GM18867 (cell line): ENCODE data around the gene EI24.
A peak's percentile ranks its signal among the peaks of the same experiment; 100 is the strongest.
"Not testable (repeated sequence)": the region's sequence is repeated elsewhere in the genome, so short reads cannot be mapped to it uniquely, and the experiment has no call there.

ENCODE experiments used
- ATAC-seq: cut with Tn5 transposase; IDR thresholded peaks from one replicate; pipeline ENCODE4 v1.9.1; 2021; ENCODE audit warnings: mild to moderate bottlenecking, moderate library complexity; ENCODE audit not compliant: unreplicated experiment

The EI24 gene

DNA sequence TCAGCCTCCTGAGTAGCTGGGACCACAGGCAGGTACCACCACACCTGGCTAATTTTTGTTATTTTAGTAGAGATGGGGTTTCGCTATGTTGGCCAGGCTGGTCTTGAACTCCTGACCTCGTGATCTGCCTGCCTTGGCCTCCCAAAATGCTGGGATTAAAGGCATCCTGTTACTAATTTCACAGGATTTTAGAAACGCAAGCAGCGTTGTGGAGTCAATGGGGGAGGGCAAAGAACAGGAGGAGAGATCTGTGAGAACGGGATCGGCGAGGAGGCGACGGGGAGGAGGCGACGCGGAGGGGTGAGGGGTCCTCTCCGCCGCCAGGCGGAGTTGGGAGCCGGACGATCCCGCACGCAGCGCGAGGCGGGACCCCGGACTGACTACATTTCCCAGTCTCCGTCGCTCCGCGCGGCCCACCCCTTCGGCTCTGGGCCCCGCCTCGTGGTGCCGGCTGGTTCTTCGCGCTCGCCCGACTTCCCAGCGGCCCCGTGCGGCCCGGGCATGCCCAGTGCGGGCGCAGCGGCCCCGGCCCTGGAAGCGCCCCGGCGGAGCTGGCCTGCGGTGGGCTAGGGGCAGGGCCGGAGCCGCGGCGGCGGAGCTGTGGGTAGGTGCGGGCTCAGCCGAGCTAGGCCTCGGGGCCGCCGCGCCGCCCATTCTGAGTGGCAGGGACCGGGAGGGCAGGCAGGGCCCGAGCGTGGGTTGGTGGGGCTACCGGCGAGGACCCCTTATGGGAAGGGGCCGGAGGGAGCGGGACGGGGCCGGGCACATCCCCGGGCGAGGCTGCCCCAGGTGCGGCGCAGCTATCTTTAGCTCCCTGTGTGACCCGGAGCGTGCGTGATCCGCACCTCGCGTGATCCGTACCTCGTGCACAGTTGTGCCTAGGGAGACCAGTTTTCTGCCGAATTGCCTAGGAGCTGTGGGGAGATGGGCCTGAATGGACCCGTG lies at the start of gene EI24:
Gene EI24, plus strand, starts transcription at position 508 of the 945 bp plus-strand sequence. CDS start 3,051 bp downstream, outside the sequence.
- ATAC-seq: peak; percentile 97

DNA sequence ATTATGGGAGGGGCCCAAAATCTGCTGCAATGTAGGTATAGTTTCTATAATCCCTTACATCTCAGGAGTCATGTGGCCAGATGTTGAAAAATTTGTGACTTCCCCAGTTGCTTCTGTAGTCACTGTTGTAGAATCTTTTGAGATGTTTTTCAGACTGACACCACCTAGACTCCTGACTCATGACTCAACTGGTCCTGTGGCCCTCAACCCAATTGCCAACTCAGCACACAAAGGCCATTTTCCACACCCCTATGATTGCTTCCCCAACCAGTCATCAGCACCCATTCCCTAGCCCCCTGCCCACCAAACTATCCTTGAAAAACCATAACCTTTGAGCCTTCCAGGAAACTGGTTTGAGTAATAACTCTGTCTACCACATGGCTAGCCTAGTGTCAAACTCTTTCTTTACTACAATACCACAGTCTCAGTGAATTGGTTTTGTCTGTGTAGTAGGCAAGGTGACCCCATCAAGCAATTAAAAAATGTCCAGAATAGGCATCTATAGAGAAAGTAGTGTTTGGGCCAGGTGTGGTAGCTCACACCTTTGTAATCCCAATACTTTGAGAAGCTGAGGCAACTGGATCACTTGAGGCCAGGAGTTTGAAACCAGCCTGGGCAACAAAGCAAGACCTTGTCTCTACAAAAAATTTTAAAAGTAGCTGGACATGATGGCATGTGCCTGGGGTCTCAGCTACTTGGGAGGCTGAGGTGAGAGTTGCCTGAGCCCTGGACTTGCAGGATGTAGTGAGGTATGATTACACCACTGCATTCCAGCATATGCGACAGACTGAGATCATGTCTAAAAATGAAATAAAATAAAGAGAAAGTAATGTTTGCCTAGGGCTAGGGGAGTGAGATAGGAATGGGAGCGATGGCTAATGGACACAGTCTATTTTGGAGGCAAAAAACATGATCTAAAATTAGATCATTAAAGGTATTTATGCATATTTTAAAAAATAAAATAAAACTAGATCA lies 49.1 kb upstream of the EI24 start:
- no peak for ATAC-seq

DNA sequence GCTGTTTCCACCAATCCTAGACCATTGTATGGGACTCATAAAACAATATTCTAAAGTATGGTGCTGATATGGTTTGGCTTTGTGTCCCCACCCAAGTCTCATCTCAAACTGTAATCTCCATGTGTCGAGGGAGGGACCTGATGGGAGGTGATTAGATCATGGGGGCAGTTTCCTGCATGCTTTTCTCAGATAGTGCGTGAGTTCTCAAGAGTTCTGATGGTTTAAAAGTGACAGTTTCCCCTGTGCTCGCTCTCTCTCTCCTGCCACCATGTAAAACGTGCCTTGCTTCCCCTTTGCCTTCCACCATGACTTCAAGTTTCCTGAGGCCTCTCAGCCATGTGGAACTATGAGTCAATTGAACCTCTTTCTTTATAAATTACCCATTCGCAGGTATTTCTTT lies 44.0 kb upstream of the EI24 start:
- no peak for ATAC-seq

DNA sequence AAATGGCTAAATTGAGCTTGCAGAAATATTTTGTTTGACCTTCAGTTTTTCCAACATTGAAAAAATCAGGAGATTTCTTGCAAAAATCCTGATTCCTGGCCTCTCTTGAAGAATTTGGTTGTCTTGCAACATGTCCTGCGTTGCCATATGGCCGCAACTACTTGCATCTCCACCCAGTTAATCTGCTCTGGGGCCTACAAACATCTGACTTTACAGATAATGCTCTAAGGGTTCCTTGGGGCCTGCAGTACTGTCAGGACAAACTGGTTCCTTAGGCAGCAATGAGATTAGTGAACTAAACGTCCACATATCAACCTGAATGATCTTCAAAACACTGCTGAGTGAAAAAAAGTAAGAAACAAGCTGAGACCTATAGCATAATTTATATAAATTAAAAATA lies 36.6 kb upstream of the EI24 start:
- no peak for ATAC-seq

DNA sequence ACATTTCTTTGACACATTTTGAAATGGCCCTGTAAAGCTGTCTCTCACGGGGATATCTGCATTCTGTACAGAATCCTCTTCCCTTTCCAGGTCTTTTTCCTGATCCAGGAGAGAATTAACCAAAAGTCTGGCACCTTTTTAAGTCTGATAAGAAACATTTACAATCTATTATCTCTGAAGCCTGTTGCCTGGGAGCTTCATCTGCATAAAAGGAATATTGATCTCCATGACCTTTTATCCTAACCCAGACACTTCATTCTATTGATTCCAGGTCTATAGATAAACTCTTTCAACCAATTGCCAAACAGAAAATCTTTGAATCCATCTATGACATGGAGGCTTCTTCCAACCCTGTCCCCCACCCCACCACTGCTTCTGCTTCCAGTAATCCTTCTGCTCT lies 33.7 kb upstream of the EI24 start:
- no peak for ATAC-seq

DNA sequence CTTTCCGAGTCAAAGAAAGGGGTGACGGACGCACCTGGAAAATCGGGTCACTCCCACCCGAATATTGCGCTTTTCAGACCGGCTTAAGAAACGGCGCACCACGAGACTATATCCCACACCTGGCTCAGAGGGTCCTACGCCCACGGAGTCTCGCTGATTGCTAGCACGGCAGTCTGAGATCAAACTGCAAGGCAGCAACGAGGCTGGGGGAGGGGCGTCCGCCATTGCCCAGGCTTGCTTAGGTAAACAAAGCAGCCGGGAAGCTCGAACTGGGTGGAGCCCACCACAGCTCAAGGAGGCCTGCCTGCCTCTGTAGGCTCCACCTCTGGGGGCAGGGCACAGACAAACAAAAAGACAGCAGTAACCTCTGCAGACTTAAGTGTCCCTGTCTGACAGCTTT lies 32.4 kb upstream of the EI24 start:
- ATAC-seq: not testable (repeated sequence)

DNA sequence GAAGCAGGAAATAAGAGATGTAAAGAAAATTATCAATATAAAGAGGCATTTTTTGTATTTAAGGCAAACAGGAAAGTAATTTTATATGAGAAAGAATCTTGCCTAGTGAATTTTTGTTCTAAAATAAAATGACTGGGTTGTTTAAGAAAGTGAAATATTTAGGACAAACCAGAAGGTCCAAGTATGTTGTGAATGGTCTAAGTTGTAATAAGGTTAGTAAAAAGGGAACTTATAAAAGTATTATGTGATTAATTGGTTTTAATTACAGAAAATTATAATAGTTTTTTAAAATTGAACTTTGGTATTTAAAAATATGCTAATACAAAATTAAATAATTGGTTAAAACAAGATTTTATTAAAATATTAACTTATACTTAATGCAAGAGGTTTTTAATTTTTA lies 26.6 kb upstream of the EI24 start:
- ATAC-seq: no peak

DNA sequence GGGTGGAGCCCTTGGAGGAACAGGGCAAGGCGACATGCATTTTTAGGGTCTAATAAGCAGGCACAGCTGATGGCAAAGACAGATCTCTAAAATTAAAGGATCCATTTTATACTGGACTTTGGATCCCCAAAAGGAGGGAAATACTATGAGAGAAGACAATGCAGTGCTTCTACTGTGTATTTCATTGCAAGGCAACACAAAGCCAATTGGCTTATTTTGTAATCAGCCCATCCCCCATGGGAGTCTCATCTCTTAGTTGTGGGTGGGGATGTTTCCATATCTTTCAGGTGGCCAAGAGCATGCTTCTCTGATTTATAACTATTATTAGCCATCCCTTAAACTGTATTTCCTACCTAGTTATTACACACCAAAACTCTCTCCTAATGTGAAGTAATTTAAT lies 18.5 kb upstream of the EI24 start:
- ATAC-seq: no peak

DNA sequence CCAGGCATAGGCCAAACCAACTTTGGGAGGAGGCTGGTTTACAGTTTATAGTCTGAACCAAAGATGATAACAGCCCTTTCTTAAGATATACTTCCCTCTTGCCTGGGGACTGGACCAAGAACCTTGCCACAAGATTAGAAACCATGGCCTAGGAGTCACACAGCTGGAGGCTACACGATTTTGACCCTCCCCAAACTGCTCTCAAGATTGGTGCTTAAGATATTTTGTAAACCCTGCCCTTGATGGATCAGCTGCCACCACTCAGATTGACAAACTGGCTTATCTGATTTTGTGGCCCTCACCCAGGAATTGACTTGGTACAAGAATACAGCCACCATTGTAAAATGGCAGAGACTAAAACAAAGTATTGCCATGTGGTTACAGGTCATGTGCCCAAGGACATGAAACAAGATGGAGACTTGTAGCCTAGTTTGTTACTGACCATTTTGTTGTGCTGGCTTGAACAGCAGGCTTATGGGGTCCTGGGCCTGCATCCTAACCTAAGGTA lies 17.4 kb upstream of the EI24 start:
- no peak for ATAC-seq

DNA sequence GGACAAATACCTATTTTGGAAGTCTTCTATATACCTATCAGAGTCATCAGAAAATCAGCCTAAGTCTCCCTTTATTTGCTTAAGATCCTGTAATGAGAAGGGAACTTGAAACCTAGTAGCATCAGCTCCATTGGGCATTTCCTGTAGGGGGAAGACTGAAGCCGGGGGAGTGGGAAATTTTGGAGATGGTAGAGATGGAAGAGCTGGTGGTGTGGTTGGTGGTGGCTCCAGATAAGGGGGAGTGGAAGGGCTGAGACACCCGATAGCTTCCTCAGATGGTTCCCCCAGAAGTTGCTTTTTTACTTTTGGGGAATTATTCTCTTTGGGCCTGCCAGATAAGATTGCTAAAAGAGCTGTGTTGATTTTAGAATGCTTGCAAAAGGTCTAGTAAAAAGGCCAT lies 16.4 kb upstream of the EI24 start:
- no peak for ATAC-seq

DNA sequence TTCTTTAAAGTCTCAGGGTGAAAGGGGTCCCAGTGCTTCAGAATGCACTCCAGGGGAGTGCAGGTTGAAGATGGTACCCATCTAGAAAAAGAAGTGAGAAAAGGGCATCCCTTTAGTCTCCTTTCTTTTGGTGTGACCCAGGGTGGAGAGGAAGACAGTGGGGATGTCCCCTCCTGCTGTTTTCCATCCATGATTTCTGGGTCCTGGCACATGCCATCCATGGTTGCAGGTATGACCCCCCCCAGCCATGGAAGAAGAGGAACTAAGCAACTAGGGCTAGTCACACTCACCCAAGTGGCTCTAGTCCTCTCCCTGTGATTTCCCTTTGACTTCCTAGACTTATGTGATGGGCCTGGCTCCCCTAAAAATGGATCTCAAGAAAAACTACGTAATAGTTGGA lies 15.9 kb upstream of the EI24 start:
- no peak for ATAC-seq

DNA sequence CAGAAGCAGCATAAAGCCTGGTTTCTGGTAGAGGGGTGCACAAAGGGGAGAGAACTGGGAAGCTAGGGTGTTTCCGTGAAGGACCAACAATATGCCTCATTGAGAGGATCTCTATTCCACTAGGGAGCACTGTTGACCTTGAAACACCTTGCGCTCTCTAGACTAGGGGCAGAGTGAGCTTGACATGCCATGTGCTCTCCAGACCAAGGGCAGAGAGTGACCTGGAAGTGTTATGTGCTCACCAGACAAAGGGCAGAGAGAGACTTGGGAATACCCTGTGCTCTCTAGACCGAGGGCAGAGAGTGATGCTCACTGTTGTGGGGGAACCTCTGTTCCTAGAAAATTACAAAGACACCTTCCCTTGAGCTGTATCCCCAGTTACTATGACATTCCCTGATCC lies 15.2 kb upstream of the EI24 start:
- ATAC-seq: no peak

DNA sequence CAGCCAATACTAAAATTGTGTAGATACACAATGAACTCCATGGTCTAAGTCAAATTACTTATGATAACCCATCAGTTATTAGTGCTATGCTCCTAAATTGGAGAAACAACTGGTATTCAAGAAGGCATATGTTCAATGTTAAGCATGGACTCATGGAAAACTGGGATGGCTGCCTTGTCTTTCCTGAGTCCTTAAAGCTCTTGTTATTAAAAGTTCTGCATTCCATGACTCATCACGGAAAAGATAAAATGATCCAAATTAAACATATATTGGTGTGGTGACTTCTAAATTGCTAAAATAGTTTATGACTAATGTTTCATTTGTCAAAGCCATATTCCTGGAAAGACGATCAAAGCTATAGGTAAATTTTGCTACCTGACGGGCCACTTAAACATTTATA lies 9.4 kb upstream of the EI24 start:
- no peak for ATAC-seq

DNA sequence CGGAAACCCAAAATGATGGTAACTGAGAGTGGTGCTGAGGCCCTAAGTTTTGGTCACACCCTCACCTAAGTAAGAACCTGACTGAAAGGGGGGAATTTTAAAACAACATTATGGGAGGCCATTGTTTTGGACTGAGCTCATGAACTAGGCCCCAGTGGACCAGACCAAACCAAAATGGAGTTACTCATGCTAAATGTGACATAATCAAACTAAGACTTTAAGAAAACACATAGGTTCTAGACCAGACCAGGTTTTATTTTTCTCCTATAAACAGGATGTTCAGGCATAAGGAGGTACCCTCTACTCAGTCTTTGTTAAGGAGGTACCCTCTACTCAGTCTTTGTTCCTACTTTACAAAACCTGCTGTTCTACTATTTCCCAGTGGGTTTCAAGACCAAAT lies 7.4 kb upstream of the EI24 start:
- ATAC-seq: no peak

DNA sequence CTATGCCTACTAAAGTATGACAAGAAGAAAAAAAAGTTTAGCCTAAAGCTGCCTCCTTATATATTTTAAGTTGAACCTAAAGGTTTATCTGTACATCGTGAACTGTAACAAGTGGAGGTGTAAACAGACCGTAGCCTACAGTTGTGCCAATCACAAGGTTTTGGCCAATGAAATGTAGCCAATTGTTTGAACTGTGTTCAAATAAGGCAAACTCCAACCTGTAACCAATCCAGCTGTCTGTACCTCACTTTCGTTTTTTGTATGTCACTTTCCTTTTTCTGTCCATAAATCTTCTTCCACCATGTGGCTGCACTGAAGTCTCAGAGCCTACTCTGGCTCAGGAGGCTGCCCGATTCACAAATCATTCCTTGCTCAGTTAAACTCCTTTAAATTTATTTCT lies 6.8 kb upstream of the EI24 start:
- no peak for ATAC-seq

DNA sequence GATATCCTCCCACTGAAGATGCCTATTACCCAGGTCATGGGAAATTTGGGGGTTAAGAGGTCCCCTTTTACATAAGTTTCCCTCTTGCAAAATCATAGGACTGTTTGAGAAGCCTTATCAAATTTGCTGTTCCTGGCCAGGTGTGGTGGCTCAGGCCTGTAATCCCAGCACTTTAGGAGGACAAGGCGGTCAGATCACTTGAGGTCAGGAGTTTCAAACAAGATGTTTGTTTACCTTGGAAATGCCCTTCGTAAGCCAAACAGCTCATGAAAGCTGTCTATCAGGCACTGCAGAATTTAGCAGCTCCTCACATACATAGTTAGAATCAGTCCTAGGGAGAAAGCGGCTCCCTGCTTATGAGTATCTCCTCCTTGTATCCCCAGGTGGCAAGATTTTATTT lies 4.9 kb upstream of the EI24 start:
- no peak for ATAC-seq

DNA sequence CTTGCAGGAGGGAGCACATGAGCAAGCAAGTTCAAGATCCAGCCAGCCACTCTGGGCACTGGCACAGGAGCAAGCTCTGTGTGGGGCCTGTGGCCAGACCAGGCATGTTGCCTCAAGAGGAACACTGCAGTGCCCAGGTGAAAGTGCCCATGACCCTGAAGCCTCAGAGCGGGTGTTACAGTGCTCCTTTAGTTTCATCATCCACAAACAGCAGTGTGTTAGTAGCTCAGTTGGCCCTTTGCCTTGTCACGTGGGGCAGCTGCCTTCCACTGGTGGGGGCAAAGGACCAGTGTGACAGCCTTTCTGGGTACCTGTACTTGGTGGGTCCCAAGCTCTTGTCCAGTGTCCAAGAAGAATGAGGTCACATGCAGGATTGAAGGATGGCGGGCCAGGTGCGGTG lies 3.0 kb upstream of the EI24 start:
- no peak for ATAC-seq

DNA sequence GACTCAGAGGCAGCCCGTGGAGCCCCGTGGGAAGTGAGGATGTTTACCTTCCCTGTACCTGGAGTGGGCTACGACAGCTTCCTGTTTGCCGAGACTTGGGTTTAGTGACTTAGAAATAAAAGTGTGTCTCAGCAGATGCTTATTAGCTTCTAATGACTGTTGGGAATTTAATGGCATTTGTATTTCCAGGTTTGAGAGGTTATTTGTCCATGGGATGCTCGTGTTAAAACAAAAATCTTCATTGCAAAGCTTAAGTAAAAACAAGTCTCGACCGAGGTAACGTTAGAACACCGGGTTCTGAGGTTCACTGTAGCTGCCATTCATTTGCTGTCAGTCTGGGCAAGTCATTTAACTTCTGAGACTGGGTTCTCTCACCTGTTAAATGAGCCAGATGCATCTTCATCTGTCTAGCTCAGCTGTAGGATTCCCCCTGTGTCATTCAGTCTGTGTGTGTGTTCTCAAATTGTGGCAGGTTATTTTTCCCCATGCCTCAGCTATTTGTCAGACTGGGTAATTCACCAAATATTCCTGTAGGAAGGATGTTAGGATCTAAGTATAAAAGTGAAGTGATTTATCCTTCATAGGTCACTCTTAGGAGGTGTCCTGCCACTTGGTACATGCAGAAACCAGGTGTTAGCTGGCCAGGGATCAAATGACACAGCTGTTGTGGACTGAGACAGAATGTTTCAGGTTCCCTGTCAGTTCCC lies 791 bp downstream of the EI24 start:
- ATAC-seq: peak; percentile 23

DNA sequence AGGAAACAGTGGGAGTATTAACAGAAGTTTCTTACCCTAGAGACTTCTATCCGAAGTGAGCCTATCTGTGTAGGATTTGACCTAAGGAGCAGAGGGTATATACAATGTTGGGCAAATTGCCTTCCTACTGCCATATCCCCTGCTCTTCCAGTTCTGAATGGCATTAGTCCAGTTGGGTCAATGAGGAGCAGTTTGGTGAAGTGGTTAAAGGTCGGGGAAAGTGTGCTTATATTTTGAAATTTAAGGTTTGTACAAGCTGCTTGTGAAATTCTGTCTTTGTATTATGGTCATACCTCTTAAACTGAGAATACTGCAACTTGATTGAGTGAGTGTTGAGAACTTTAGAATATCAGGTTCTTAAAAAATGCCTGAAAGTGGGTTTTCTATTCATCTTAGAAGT lies 1.7 kb downstream of the EI24 start:
- no peak for ATAC-seq

DNA sequence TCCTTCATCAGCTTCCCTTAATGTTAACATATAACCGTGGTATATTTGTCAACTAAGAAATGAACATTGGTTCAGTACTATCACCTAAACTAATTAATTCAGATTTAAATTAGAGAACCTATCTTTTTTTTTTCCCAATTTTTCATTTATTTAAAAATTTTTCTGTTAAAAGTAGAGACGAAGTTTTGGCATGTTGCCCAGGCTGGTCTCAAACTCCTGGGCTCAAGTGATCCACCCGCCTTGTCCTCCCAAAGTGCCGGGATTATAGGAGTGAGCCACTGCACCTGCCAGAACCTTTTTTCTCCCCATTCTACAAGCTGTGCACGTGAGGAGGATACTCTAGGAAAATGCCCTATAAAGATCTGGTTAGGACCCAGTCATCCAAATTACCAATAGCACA lies 3.6 kb downstream of the EI24 start:
- no peak for ATAC-seq

DNA sequence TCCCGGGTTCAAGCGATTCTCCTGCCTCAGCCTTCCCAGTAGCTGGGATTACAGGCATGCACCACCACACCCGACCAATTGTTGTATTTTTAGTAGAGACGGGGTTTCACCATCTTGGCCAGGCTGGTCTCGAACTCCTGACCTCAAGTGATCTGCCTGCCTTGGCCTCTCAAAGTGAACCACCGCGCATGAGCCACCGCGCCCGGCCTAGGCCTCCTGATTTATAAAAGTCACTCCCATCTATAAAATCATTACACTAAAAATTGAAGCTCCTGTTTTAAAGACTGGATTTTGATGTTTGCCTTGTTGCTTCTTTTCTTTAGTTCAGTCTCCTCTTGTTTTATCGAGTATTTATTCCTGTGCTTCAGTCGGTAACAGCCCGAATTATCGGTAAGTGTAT lies 7.9 kb downstream of the EI24 start:
- ATAC-seq: not testable (repeated sequence)
